IPS-NIHi11 (cell line): Measurements from ENCODE around the gene ROBO1.
"Not testable (repeated sequence)": the region's sequence is repeated elsewhere in the genome, so short reads cannot be mapped to it uniquely, and the experiment has no call there.

Experiments used
- DNase-seq: peaks from one replicate; pipeline ENCODE4 v3.0.0; 2012; ENCODE audit warnings: mixed read lengths, low spot score

The ROBO1 gene

DNA sequence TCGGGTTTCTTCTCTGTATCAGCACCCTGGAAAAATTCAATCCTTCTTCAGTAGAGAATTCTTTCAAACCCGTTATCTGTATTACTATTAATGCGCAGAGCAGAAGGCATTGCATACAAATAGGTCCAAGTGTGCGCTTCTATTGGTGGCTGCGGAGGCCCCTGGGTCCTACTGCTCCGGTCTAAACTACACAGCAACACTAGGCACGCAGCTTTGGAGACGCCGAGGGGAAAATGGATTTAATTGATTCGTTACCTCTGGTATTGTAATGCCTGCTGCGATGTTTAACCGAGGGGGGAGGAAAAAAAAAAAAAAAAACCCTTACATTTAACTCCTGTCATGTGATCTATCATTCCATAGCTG is at the start of gene ROBO1:
TSS of gene ROBO1 (minus strand) at position 94 of the 363 bp plus-strand sequence.
- peak; percentile 26 for DNase-seq

DNA sequence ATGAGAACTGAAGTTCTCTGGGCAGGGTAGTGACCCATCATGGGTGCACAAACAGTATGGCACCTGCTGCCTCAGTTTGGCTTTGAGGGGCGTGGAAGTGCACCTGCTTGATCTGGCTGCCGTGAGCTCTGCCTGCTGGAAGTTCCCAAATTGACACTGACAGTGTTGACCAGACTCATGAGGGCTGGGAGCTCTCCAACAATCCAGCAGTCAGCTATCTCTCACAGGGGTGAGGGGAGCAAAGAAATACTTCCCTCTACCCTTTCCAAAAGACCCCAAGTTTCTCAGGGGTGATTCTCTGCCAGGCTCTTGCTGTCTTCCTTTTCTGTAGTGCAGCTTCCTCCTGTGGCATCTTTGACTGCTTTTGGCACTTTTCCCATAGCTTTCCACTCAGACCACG is 49.4 kb upstream of the ROBO1 start:
- DNase-seq: no peak

DNA sequence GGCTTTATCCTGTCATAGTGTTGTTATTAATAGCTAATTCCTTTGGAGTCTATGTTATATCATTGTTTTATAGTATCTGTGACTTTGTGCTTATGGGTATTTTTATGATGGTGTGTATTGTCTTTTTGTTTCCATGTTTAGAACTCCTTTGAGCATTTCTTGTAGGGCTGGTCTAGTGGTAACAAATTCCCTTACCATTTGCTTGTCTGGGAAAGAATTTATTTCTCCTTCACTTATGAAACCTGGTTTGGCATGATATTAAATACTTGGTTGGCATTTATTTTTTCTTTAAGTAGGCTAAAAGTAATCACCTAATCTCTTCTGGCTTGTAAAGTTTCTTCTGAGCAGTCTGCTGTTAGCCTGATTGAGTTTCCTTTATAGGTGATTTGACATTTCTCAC is 47.7 kb upstream of the ROBO1 start:
- no peak for DNase-seq

- no peak for DNase-seq
These were observed 42.8 kb upstream of the ROBO1 start for GRCh38 chr3:79810581-79810980.

DNA sequence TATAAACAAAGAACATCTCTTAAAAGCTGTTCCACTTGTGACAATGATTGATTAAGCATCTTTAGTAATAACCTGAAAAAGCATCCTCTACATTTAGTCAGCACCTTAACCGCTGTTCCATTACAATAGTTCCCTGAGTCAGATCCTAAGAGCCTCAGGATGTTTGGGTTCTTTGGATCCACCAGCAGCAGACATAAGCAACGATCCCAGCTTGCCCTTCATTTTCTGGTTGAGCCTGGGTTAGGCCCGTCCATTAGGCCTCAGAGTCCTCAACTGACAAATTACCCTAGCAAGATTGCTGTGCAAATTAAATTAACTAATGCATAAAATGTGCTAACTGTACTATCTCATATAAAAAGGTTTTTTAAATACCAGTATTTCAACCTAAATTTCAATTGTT is 42.3 kb upstream of the ROBO1 start:
- no peak for DNase-seq

GRCh38 chr3:79809106-79809505 is 41.3 kb upstream of the ROBO1 start:
- no peak for DNase-seq

- no peak for DNase-seq
These were observed 40.7 kb upstream of the ROBO1 start for GRCh38 chr3:79808515-79808914.

- DNase-seq: not testable (repeated sequence)
These were observed 22.4 kb upstream of the ROBO1 start for GRCh38 chr3:79790177-79790576.

- no peak for DNase-seq
These were observed 5.5 kb upstream of the ROBO1 start for GRCh38 chr3:79773291-79773690.

- DNase-seq: peak; percentile 31
These were observed 1.4 kb upstream of the ROBO1 start for GRCh38 chr3:79769229-79769628.

DNA sequence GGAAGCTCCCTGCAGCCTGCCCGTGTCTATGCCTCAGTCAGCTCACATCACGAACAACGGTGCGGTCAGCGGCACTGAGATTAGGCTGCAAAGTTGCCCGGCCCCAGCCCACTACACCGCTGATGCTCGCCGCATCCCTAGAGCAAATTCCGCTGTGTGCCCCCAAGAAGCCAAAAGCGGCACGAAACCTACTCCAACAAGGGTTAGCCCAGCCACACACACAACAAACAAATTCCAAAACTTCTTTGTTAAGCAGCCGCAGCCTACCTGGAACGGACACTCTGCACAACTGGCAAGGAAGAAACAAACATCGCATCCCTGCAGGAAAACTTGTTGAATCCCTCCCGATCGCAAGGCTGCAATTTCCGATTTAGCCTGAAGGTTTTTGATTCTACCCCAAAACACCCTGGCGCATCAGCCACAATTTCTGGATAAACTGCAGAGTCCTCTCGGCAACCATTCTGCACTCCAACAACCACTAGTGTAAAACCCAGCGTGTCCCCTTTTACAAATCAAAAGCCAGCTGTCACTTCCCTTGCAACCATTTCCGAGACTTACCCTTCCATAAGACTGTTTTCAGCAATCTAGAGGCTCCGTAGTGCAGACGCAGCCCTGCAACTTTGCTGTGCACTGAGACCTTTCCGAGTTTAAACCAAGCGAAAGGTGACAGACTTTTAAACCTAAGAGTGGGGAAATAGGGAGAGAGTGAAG is 449 bp downstream of the ROBO1 start:
- DNase-seq: peak; percentile 14

GRCh38 chr3:79766496-79767193 is 1.2 kb downstream of the ROBO1 start:
- peak; percentile 26 for DNase-seq

- peak; percentile 13 for DNase-seq
These were observed 1.9 kb downstream of the ROBO1 start for GRCh38 chr3:79765911-79766310.

DNA sequence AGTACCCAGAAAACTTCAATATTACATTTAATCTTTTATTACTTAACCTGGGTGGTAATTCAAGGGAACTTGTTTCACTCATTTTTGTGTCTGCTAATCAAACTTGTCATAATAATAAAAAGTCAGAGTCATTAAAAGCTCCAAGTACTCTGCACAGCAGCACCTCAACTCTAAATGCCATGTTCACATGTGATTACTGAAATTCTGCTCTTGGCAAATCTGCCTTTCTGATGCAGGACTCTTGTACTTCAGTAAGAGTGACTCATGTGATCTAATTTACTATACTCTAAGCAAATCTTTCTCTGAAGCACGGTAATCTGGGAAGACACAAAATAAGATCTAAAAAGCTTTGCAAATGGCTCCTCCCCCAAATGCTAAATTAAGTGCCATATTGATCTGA is 6.4 kb downstream of the ROBO1 start:
- no peak for DNase-seq

DNA sequence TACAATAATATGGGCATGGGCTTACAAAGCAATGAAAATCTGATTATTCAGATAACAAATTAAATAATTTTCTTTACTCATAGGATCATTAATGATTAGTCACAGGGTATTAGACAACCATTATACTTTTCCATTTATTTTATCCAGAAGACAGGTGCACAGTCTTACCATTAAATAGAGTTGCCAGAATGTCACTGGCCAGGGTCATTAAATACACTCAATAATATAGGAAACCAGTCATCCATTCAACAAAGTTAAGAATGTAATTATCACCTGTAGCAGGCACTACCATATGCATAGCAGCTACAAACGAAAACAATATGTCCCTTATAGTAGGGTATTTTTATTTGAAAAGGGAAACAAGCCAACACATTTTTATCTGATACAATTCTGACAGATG is 16.1 kb downstream of the ROBO1 start:
- no peak for DNase-seq

DNA sequence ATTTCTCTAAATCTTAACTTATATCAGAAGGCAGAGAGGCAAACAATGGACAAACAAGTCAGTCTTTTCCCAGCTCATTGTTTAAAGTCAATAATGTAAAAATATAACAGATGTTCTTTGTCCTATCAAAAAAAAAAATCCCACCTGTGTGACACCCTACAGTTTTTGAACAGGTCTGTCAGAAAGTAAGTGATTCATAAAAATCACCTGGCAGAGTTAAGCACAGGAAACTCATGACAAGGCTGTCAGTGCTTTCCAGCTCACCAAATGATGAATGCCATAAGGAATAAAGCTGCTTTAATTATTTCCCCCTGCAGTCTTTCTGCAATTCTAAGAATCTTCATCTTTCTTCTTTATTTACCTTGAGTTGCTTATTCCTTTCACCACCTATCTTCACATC is 30.3 kb downstream of the ROBO1 start:
- DNase-seq: no peak

DNA sequence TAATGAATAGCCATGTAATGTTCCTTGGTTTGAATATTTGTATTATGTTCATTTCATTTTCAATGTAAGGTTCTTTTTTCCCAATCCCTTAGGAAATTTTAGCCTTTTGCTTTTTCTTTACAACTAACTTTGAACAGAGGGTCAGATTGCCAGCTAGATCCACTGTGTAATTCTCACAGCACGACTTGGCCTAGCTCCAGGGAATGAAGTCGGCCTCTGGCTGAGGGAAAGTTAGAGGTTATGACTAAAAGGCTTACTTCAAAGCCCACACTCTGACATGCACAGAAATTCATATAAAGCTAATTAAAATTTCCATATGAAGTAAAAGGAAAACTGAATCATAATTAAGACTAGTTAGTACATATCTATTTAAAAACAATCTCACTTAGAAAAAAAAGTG is 38.7 kb downstream of the ROBO1 start:
- DNase-seq: peak; percentile 32

- DNase-seq: no peak
These were observed 41.0 kb downstream of the ROBO1 start for GRCh38 chr3:79726786-79727185.

DNA sequence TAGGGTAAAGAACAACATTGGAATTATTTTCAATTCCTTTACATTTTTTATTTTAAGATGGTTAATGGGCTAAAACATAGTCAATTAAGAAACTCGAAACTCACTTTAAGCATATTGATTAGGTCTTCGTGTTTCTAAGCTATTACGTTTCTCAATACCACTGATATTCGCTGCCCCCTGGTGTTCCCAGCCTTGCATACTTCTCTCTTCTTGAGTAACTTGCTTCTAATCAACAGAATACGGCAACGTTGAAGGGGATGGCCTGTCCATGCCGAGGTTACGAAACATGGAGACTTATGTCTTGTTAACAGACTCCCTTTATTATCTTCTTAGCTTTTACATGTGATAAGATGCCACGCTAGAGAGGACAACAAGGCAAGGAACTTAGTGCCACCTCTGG is 43.6 kb downstream of the ROBO1 start:
- peak; percentile 34 for DNase-seq

DNA sequence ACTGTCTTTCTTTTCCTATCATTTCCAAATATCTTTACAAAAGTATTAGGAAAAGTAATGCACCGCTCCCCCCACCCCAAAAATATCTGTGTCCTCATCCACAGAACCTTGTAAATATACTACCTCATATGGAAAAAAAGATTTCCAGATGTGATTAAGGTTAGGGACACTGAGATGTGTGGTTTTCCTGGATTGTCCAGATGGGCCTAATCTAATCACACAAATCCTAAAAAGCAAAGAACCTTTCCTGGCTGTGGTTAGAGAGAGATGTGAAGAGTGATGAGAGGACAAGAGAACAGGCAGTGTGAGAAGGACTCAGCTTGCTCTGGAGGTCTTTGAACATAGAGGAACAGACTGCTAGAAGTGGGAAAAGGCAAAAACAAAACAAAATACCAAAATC is 77.7 kb downstream of the ROBO1 start:
- no peak for DNase-seq

DNA sequence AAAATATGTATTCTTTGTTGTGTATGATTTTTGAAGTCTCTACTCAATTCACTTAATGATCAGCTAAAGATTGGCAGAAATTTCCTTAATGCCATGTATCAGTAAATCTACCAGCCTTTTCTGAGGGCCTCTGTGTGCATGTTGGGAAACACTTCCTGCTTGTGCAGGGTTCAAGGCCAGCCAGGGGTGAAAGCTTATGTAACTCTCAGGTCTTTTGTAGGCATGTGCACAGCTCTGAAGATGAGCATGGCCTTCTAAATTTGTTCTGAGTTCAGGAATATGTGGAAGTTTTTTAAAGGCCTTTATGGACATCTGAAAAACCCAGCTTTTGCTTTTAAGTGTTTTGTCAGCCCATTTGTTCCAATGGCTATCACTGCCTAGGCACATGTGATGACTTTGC is 82.7 kb downstream of the ROBO1 start:
- DNase-seq: no peak

GRCh38 chr3:79684041-79684440 is 83.8 kb downstream of the ROBO1 start:
- DNase-seq: no peak

- no peak for DNase-seq
These were observed 95.1 kb downstream of the ROBO1 start for GRCh38 chr3:79672731-79673130.

DNA sequence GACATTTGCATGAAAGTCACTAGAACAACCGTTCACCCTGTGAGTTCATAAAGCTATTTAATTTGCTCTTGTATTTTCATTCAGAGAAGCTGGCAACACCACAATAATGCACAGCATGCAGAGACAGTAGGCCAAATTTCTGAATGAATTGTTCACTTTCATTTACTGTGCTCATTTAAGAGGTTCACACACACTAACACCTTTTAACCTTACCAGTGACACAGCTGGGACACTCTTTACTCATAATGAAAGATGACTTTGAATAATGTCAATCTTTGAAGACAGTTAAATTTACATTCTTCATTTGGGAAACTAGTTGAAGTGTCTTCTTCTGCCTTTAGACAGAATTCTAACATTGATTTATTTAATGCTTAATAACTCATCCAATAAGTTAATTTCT is 95.7 kb downstream of the ROBO1 start:
- DNase-seq: no peak
